Omental fat pad (tissue), 4 donors: ENCODE data around the gene DCTPP1. TPM values are rescaled to one million over a fixed set of nuclear protein-coding genes. Genes with fewer than 3 reads are reported as not detected.

Experiments used
- ATAC-seq: fragments of 150-250 bp; one replicate; pipeline ENCODE4 v1.9.1; 2016; ENCODE audit warnings: mild to moderate bottlenecking, moderate library complexity; ENCODE audit not compliant: low FRiP score
- DNase-seq: peaks from one replicate; pipeline ENCODE4 v3.0.0-alpha.2; 2019; ENCODE audit warnings: low spot score
- total RNA-seq, 4 donors: library from RNA; depleted of rRNA; stranded (reverse); fragments of >200 nt; gene quantifications; one replicate each; pipeline ENCODE4 v1.1.0, GENCODE V29; 2016
- TF ChIP-seq, protein P1 (sequence below), 3 donors: fragments of 450-650 bp; IDR thresholded peaks; one replicate each; pipeline ENCODE4 v1.5.1; 2016 to 2017; ENCODE audit warnings: antibody characterized with exemption in 3 of 3, mild to moderate bottlenecking in 3 of 3, moderate library complexity in 2 of 3

Gene DCTPP1
- total RNA-seq, 4 donors from 2014 or later: 9.8 to 24.0 (median 14.8) TPM

DNA sequence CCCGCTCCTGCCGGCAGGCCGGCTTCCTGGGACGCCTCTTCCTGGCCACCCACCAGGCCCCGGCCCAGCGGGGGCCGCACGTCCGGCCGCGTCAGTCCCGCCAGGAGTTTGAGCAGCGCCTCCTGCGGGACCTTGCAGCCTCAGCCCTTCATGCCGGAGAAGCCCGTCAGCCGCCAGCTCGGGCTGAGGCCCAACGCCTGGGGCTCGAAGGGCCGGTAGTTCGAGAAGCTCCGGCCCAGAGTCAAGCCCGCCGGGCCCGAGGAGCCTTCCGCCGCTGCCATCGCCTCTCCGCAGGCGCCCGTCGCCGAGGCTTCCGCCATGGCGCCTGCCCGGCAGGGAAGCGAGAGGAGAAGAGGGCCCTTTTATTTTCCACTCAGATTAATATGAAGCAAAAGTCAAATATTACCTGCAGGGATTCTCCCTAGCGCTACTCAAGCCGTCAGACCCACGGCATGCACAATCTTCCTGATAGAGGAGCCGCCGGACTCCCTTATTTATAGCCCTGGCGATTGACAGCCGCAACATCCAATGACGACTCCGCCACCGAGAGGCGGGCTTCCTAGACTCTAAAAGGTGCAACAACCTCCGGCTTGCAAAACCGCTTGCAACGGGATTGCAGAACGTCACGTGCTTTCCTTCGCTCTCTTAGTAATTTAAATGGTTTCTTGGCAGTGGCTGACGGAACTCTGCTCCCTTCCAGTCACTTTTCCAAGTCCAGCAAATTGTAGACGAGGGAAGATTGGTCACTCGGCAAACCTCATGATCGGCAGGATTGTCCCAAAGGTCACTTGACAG, 15.8 kb upstream of the DCTPP1 start, which contains the start of gene SEPHS2:
Gene SEPHS2, minus strand, starts transcription at position 467 of the 795 bp plus-strand sequence. Its CDS starts 147 bp downstream, at position 320.
- TF ChIP-seq, protein P1, sequence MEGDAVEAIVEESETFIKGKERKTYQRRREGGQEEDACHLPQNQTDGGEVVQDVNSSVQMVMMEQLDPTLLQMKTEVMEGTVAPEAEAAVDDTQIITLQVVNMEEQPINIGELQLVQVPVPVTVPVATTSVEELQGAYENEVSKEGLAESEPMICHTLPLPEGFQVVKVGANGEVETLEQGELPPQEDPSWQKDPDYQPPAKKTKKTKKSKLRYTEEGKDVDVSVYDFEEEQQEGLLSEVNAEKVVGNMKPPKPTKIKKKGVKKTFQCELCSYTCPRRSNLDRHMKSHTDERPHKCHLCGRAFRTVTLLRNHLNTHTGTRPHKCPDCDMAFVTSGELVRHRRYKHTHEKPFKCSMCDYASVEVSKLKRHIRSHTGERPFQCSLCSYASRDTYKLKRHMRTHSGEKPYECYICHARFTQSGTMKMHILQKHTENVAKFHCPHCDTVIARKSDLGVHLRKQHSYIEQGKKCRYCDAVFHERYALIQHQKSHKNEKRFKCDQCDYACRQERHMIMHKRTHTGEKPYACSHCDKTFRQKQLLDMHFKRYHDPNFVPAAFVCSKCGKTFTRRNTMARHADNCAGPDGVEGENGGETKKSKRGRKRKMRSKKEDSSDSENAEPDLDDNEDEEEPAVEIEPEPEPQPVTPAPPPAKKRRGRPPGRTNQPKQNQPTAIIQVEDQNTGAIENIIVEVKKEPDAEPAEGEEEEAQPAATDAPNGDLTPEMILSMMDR (IDR thresholded peaks at IDR 0.05): no peak
- peak; percentile 100 for DNase-seq
- peak; percentile 97 for ATAC-seq

DNA sequence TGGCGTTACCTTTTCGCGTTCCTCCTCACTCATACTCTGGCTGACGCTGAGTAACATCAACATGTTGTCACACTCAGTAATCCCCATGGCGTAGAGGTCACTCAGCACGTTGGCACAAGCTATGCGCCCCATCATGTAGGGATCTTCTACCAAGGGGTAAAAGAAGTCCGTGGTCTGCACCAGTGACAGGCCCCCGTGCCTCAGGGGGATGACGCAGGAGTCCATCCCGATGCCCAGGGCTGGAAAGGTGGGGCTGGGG, 15.2 kb upstream of the DCTPP1 start:
- ATAC-seq (no peak), DNase-seq (no peak)
- TF ChIP-seq, protein P1 (IDR thresholded peaks at IDR 0.05): no peak

- TF ChIP-seq, protein P1 (IDR thresholded peaks at IDR 0.05): no peak
- no peak for ATAC-seq
- no peak for DNase-seq
These were observed 14.7 kb upstream of the DCTPP1 start for GRCh38 chr16:30444231-30445148.

GRCh38 chr16:30443631-30444030, 13.8 kb upstream of the DCTPP1 start:
- DNase-seq (no peak), ATAC-seq (no peak)
- TF ChIP-seq, protein P1 (IDR thresholded peaks at IDR 0.05): no peak

- TF ChIP-seq, protein P1 (IDR thresholded peaks at IDR 0.05): no peak
- no peak for DNase-seq
- no peak for ATAC-seq
These were observed 10.0 kb upstream of the DCTPP1 start for GRCh38 chr16:30439720-30440348.

DNA sequence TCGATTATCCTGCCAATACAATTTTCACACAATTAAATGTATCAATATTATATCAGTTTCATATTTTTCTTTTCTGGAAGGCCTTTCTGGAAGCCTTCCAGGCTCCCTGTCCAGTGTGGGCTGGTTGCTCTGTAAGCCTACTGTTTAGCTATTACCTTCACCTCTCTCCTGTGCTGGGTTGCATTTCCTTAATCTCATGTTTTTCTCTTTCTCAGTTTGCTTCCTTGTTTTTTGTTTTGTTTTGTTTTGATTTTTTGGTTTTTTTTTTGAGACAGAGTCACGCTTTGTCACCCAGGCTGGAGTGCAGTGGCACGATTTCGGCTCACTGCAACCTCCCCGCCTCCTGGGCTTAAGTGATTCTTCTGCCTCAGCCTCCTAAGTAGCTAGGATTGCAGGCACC, 9.0 kb upstream of the DCTPP1 start:
- TF ChIP-seq, protein P1 (IDR thresholded peaks at IDR 0.05): no peak
- ATAC-seq (no peak), DNase-seq (no peak)
